ENCODE data around the gene CARHSP1.
"Not testable (repeated sequence)": the region's sequence is repeated elsewhere in the genome, so short reads cannot be mapped to it uniquely, and the experiment has no call there.

Gene CARHSP1

DNA sequence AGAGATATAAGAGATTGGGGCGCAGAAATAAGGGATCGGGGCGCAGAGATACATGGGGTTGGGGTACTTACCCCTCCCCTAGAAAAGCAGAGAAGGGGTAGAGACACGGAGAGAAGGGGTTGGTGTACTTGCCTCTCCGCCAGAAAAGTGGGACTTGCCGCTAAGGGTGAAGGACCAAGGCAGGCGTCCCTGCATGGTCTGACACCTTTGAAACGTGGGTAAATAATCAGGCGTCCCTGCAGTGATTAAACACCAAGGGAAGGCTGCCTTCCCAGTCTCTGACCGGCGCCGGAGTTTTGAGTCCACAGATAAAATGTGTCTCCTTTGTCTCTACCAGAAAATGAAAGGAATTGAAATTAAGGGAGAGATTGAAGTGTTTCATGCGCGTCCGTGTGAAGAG, 31.2 kb downstream of the CARHSP1 start:
- H3K79me2 ChIP-seq (ENCODE audit: insufficient read depth, low read length); H3K4me2 ChIP-seq (ENCODE audit: low read length): not testable (repeated sequence)

DNA sequence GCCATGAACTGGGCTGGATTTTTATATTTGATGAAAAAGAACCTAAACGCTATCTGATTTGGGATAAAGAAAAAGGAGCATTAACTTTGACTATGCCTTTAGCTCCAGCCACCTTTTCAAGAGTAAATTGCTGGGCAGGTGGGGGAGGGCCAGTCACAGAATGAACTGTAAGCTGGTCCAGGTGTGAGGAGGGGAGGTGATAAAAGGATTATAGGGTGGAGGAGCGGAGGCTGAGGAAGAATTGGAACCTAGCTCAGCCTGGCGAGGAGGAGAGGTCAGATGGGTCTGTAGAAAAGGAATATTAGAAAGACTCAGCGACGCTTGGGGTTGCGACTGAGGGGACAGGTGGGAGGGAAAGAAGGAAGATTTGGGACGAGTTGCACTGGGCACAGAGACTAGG, 32.0 kb downstream of the CARHSP1 start:
- H3K27ac ChIP-seq (ENCODE audit: low read depth, low read length, poor library complexity, severe bottlenecking); H3K9me2 ChIP-seq (ENCODE audit: low read depth, low read length); H3K27me3 ChIP-seq (ENCODE audit: insufficient read depth, low read length); H3K4me2 ChIP-seq (ENCODE audit: low read length); H4K20me1 ChIP-seq (ENCODE audit: insufficient read depth, low read length); H3K9ac ChIP-seq (ENCODE audit: low read length); H3F3A ChIP-seq (ENCODE audit: insufficient read depth, low read length); H3K9me3 ChIP-seq (ENCODE audit: low read length); H3K79me2 ChIP-seq (ENCODE audit: insufficient read depth, low read length); H3K4me3 ChIP-seq (ENCODE audit: low read depth, low read length, poor library complexity, severe bottlenecking); H2AFZ ChIP-seq (ENCODE audit: low read length); H3K36me3 ChIP-seq (ENCODE audit: insufficient read depth, low read length): not testable (repeated sequence)
- H3K4me1 ChIP-seq (ENCODE audit: insufficient read depth, low read length, severe bottlenecking), result peaks cover 10% of the 10 kb centered on the region

More for the DNA sequence above, 31.2 kb downstream of the CARHSP1 start:
- not testable (repeated sequence) for H3K4me3 ChIP-seq (ENCODE audit: low read depth, low read length, poor library complexity, severe bottlenecking); H3K27ac ChIP-seq (ENCODE audit: low read depth, low read length, poor library complexity, severe bottlenecking); H2AFZ ChIP-seq (ENCODE audit: low read length); H3K9ac ChIP-seq (ENCODE audit: low read length); H3K4me1 ChIP-seq (ENCODE audit: insufficient read depth, low read length, severe bottlenecking); H3F3A ChIP-seq (ENCODE audit: insufficient read depth, low read length); H3K36me3 ChIP-seq (ENCODE audit: insufficient read depth, low read length); H3K27me3 ChIP-seq (ENCODE audit: insufficient read depth, low read length); H3K9me2 ChIP-seq (ENCODE audit: low read depth, low read length); H4K20me1 ChIP-seq (ENCODE audit: insufficient read depth, low read length); H3K9me3 ChIP-seq (ENCODE audit: low read length)

DNA sequence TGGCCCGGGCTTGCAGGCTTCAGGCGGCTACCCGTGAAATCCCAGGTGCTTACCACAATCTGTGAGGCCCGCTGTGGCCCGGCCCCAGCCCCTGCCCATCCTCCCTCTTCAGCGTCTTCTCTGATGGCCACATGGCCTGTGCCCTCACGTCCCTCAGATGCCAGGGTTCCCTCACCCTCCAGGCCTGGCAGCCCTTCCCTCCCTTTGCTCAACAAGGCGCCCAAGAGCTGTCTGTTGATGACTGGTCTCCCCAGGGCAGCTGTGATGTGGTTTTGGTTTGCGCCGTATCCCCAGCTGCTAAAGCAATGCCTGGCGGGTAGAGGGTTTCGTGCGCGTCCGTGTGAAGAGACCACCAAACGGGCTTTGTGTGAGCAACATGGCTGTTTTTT, 36.1 kb downstream of the CARHSP1 start:
- no peaks in the 10 kb centered on the region for H3K27me3 ChIP-seq (ENCODE audit: insufficient read depth, low read length)
- no peak overlapping the region for H2AFZ ChIP-seq (ENCODE audit: low read length)
- peak overlapping the region; percentile 55; the same call in 1 of the 2 replicates for H3K4me2 ChIP-seq (ENCODE audit: low read length)
- H4K20me1 ChIP-seq (ENCODE audit: insufficient read depth, low read length), result no peaks in the 10 kb centered on the region
- H3K9me3 ChIP-seq (ENCODE audit: low read length), result no peaks in the 10 kb centered on the region
- H3K36me3 ChIP-seq (ENCODE audit: insufficient read depth, low read length), result peaks cover 48% of the 10 kb centered on the region
- no peaks in the 10 kb centered on the region for H3K79me2 ChIP-seq (ENCODE audit: insufficient read depth, low read length)
- peak overlapping the region; percentile 43; the same call in 1 of the 2 replicates for H3K9ac ChIP-seq (ENCODE audit: low read length)
- peak overlapping the region; percentile 75 for H3K27ac ChIP-seq (ENCODE audit: low read depth, low read length, poor library complexity, severe bottlenecking)
- H3K4me1 ChIP-seq (ENCODE audit: insufficient read depth, low read length, severe bottlenecking), result peaks cover 17% of the 10 kb centered on the region
- peak overlapping the region; percentile 23 for H3K4me3 ChIP-seq (ENCODE audit: low read depth, low read length, poor library complexity, severe bottlenecking)
- TF ChIP-seq, protein P1, sequence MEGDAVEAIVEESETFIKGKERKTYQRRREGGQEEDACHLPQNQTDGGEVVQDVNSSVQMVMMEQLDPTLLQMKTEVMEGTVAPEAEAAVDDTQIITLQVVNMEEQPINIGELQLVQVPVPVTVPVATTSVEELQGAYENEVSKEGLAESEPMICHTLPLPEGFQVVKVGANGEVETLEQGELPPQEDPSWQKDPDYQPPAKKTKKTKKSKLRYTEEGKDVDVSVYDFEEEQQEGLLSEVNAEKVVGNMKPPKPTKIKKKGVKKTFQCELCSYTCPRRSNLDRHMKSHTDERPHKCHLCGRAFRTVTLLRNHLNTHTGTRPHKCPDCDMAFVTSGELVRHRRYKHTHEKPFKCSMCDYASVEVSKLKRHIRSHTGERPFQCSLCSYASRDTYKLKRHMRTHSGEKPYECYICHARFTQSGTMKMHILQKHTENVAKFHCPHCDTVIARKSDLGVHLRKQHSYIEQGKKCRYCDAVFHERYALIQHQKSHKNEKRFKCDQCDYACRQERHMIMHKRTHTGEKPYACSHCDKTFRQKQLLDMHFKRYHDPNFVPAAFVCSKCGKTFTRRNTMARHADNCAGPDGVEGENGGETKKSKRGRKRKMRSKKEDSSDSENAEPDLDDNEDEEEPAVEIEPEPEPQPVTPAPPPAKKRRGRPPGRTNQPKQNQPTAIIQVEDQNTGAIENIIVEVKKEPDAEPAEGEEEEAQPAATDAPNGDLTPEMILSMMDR (IDR thresholded peaks at IDR 0.05; ENCODE audit: low read length), result no peak
- no peak for TF ChIP-seq EZH2 (IDR thresholded peaks at IDR 0.05; ENCODE audit: borderline replicate concordance, low read length)
- no peaks in the 10 kb centered on the region for H3K9me2 ChIP-seq (ENCODE audit: low read depth, low read length)
- no peaks in the 10 kb centered on the region for H3F3A ChIP-seq (ENCODE audit: insufficient read depth, low read length)

DNA sequence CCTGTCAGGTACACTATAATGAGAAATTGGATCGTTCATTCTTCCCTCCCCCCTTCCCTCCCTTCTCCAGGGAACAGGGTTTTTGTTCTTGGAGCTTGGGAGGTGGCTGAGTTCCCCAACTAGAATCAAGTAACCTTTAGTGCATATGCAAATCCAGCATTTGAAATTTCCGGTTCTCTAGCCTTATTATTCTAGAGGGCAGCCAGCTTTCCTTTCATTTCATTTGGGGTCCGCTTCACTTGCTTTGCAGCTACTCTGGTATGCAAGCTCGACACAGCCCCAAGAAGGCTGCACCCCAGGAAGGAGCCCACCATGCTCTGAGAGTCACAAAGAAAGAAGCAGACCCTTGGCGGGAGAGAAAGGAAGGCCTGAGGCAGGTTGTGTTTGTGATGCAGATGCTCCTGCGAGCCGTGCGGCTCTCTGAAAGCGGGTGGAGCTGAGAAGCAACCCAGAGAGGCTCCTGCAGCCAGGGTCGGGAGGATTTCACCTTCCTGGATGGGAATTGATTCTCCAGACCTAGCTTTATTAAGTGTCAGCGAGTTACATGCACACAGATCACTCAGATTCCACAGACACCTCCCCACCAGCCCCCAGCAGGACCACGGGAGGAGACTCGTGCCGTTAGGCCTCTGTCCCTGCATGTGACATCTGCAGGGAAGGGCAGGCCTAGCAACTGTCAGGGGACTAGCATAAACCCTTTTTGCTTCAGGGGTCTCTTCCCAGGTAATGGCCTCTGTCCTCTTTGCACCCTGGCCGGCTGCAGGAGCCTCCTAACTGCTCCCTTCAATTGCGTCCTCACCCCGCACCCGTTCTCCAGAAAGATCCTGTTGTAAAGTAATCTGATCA, 36.7 kb downstream of the CARHSP1 start:
- H3K36me3 ChIP-seq (ENCODE audit: insufficient read depth, low read length), result peaks cover 48% of the 10 kb centered on the region
- no peak for TF ChIP-seq EZH2 (IDR thresholded peaks at IDR 0.05; ENCODE audit: borderline replicate concordance, low read length)
- TF ChIP-seq, protein P1 (IDR thresholded peaks at IDR 0.05; ENCODE audit: low read length), result no peak
- no peaks in the 10 kb centered on the region for H3K9me3 ChIP-seq (ENCODE audit: low read length)
- H3K79me2 ChIP-seq (ENCODE audit: insufficient read depth, low read length), result no peaks in the 10 kb centered on the region
- H3F3A ChIP-seq (ENCODE audit: insufficient read depth, low read length), result no peaks in the 10 kb centered on the region
- peak overlapping the region; percentile 75 for H3K27ac ChIP-seq (ENCODE audit: low read depth, low read length, poor library complexity, severe bottlenecking)
- H3K4me2 ChIP-seq (ENCODE audit: low read length), result peak overlapping the region; percentile 55
- H3K9ac ChIP-seq (ENCODE audit: low read length), result peak overlapping the region; percentile 43; the same call in 1 of the 2 replicates
- no peaks in the 10 kb centered on the region for H3K9me2 ChIP-seq (ENCODE audit: low read depth, low read length)
- H3K27me3 ChIP-seq (ENCODE audit: insufficient read depth, low read length), result no peaks in the 10 kb centered on the region
- no peaks in the 10 kb centered on the region for H4K20me1 ChIP-seq (ENCODE audit: insufficient read depth, low read length)
- peak overlapping the region; percentile 23 for H3K4me3 ChIP-seq (ENCODE audit: low read depth, low read length, poor library complexity, severe bottlenecking)
- H2AFZ ChIP-seq (ENCODE audit: low read length), result no peak overlapping the region
- peaks cover 17% of the 10 kb centered on the region for H3K4me1 ChIP-seq (ENCODE audit: insufficient read depth, low read length, severe bottlenecking)

All from OCI-LY1 (cell line).